GM18867 (cell line): ENCODE measurements around the gene PALM.
"Not testable (repeated sequence)": the region's sequence is repeated elsewhere in the genome, so short reads cannot be mapped to it uniquely, and the experiment has no call there.

Experiments
- ATAC-seq: cut with Tn5 transposase; IDR thresholded peaks from one replicate; pipeline ENCODE4 v1.9.1; 2021; ENCODE audit warnings: mild to moderate bottlenecking, moderate library complexity; ENCODE audit not compliant: unreplicated experiment

PALM gene

GRCh38 chr19:678791-679388, 29.8 kb upstream of the PALM start:
- ATAC-seq: no peak

GRCh38 chr19:679418-680286, 29.1 kb upstream of the PALM start:
- ATAC-seq: peak; percentile 18

GRCh38 chr19:680287-681028, 28.3 kb upstream of the PALM start:
- peak; percentile 71 for ATAC-seq

- ATAC-seq: no peak
These were observed 27.4 kb upstream of the PALM start for GRCh38 chr19:681029-682019.

GRCh38 chr19:682678-683320, 25.9 kb upstream of the PALM start:
- no peak for ATAC-seq

GRCh38 chr19:685454-685931, 23.2 kb upstream of the PALM start:
- no peak for ATAC-seq

GRCh38 chr19:686589-687297, 22.0 kb upstream of the PALM start:
- no peak for ATAC-seq

GRCh38 chr19:687569-688166, 21.1 kb upstream of the PALM start:
- ATAC-seq: no peak

GRCh38 chr19:688214-688613, 20.5 kb upstream of the PALM start:
- no peak for ATAC-seq

- ATAC-seq: no peak
These were observed 19.7 kb upstream of the PALM start for GRCh38 chr19:688992-689391.

- ATAC-seq: no peak
These were observed 18.5 kb upstream of the PALM start for GRCh38 chr19:690203-690602.

- ATAC-seq: no peak
These were observed 14.0 kb upstream of the PALM start for GRCh38 chr19:694481-695351.

GRCh38 chr19:695352-695949, 13.3 kb upstream of the PALM start, which contains the start of gene PRSS57:
Gene PRSS57, minus strand, starts transcription at chr19:695452. Its CDS starts 22 bp downstream, at chr19:695430.
- ATAC-seq: no peak

GRCh38 chr19:698529-698928, 10.2 kb upstream of the PALM start:
- not testable (repeated sequence) for ATAC-seq

GRCh38 chr19:699885-700284, 8.8 kb upstream of the PALM start:
- ATAC-seq: not testable (repeated sequence)

GRCh38 chr19:702847-703246, 5.9 kb upstream of the PALM start:
- not testable (repeated sequence) for ATAC-seq

GRCh38 chr19:703329-703650, 5.4 kb upstream of the PALM start:
- no peak for ATAC-seq
